Tibial nerve (tissue), 4 donors: ENCODE data around the gene SMARCAL1. TPM values are rescaled to one million over a fixed set of nuclear protein-coding genes. Genes with fewer than 3 reads are reported as not detected.

Experiments
- DNase-seq, 2 donors: peaks; one replicate each; pipeline ENCODE4 v3.0.0-alpha.2; 2019; ENCODE audit warnings: low spot score in 2 of 2
- H3K27ac ChIP-seq, 4 donors: fragments of 200-600 bp; sonication (generic) in 3 of 4; one replicate each; pipeline ENCODE4 v1.5.1; 2017 to 2019; ENCODE audit warnings: mild to moderate bottlenecking in 1 of 4
- H3K27me3 ChIP-seq, 2 donors: fragments of 200-600 bp; sonication (generic) in 1 of 2; one replicate each; pipeline versions ENCODE4 v1.5.1 to v1.6.0; 2017 to 2019
- H3K36me3 ChIP-seq, 3 donors: fragments of 200-600 bp; sonication (generic); one replicate each; pipeline ENCODE4 v1.5.1; 2018 to 2019
- H3K4me1 ChIP-seq, 4 donors: fragments of 200-600 bp; sonication (generic) in 3 of 4; one replicate each; pipeline ENCODE4 v1.5.1; 2017 to 2019
- H3K4me3 ChIP-seq, 4 donors: fragments of 200-600 bp; sonication (generic) in 3 of 4; one replicate each; pipeline ENCODE4 v1.5.1; 2017 to 2019; ENCODE audit warnings: mild to moderate bottlenecking in 1 of 4, moderate library complexity in 1 of 4
- H3K9me3 ChIP-seq, 4 donors: fragments of 200-600 bp; sonication (generic) in 3 of 4; one replicate each; pipeline ENCODE4 v1.5.1; 2017 to 2019
- CTCF ChIP-seq, 5 experiments: fragments of 200-600 bp in 3 of 5; fragments of 450-650 bp in 2 of 5; sonication (generic) in 3 of 5; IDR thresholded peaks; one replicate each; pipeline ENCODE4 v1.5.1; 2016 to 2019; ENCODE audit warnings: antibody characterized with exemption in 5 of 5, mild to moderate bottlenecking in 3 of 5, moderate library complexity in 2 of 5
- EP300 ChIP-seq, 2 donors: sonication (generic); formaldehyde crosslinking; IDR thresholded peaks; one replicate each; pipeline ENCODE4 v1.6.1; 2017; ENCODE audit warnings: antibody characterized with exemption in 2 of 2, mild to moderate bottlenecking in 1 of 2
- POLR2A ChIP-seq, 2 donors: fragments of 450-650 bp; IDR thresholded peaks; one replicate each; pipeline ENCODE4 v1.6.1; 2017; ENCODE audit warnings: antibody characterized with exemption in 2 of 2, mild to moderate bottlenecking in 2 of 2, moderate library complexity in 2 of 2
- WGBS, 2 donors: methylation state at CpG; one replicate each; pipeline ENCODE4 v1.1.5; 2018; 5-methylcytosine and 5-hydroxymethylcytosine counted together
- total RNA-seq, 4 donors: library from RNA; depleted of rRNA; stranded (reverse); fragments of >200 nt; gene quantifications; one replicate each; pipeline ENCODE4 v1.1.0, GENCODE V29; 2016

The SMARCAL1 gene
- total RNA-seq, 4 donors from 2014 or later: 11.7 to 35.5 (median 27.5) TPM

DNA sequence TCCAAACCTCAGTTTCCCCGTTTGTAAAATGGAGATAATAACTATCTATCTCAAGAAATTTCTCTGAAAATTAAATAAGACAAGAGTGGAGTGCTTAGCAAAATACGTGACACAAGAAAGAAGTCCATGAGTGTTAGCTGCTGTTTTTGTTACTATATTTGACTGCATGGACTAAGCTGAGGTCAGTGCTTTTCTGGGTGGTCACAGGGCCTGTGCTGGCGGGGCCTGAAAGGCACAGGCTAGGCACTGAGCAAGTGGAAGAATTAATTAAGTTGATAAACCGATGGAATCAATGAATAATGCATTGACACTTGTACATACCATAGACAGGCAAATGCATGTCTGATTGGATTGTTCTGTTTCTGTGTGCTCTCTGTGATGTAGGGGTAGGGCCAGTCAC, 113.7 kb downstream of the SMARCAL1 start:
- Histone ChIP-seq H3K36me3 (peaks cover 0 to 2% (median 0%) of the 10 kb centered on the region in 3 donors), H3K4me3 (no peak overlapping the region), H3K9me3 (no peaks in the 10 kb centered on the region), H3K27me3 (no peaks in the 10 kb centered on the region), H3K27ac (no peak overlapping the region), H3K4me1 (no peaks in the 10 kb centered on the region)
- TF ChIP-seq POLR2A (IDR thresholded peaks at IDR 0.05): no peak
- TF ChIP-seq CTCF (IDR thresholded peaks at IDR 0.05): no peak
- TF ChIP-seq EP300 (IDR thresholded peaks at IDR 0.05): no peak
- no peak for DNase-seq
- WGBS, 2 donors: 71 to 79% methylated on average over 4 of the region's 4 CpGs

- no peak overlapping the region for H3K27ac ChIP-seq
- no peak for DNase-seq
- no peak overlapping the region for H3K4me3 ChIP-seq
- H3K9me3 ChIP-seq: no peaks in the 10 kb centered on the region
- no peak for TF ChIP-seq CTCF (IDR thresholded peaks at IDR 0.05)
- TF ChIP-seq POLR2A (IDR thresholded peaks at IDR 0.05): no peak
- no peak for TF ChIP-seq EP300 (IDR thresholded peaks at IDR 0.05)
- H3K4me1 ChIP-seq: no peaks in the 10 kb centered on the region
- 97 to 100% methylated on average over 1 of the region's 1 CpG for WGBS, 2 donors
- no peaks in the 10 kb centered on the region for H3K36me3 ChIP-seq
- H3K27me3 ChIP-seq: no peaks in the 10 kb centered on the region
Measured at GRCh38 chr2:216526939-216527338, 114.7 kb downstream of the SMARCAL1 start.

DNA sequence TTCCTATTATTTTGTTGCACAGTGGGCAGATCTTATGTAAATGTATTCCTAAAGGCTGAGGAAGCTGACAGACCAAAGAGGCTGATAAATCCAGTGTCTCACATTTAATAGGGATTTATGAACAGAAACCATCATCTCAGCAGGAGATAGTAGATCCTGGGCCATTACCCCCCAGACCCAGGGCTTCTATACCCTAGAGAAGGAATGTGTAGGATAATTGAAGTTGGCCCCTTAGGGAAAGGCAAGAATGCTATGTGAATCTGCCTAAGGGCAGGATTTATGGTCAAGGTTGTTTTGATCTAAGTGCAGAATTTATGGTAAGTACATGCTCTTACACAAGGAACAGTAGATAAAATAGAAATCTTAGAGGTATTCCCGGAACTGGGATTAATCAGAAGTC, 115.3 kb downstream of the SMARCAL1 start:
- H3K36me3 ChIP-seq: no peaks in the 10 kb centered on the region
- H3K9me3 ChIP-seq: no peaks in the 10 kb centered on the region
- WGBS, 2 donors: 88 to 92% methylated on average over 1 of the region's 1 CpG
- no peak for TF ChIP-seq POLR2A (IDR thresholded peaks at IDR 0.05)
- TF ChIP-seq CTCF (IDR thresholded peaks at IDR 0.05): no peak
- TF ChIP-seq EP300 (IDR thresholded peaks at IDR 0.05): no peak
- DNase-seq: no peak
- no peak overlapping the region for H3K4me3 ChIP-seq
- no peaks in the 10 kb centered on the region for H3K4me1 ChIP-seq
- no peaks in the 10 kb centered on the region for H3K27me3 ChIP-seq
- no peak overlapping the region for H3K27ac ChIP-seq

DNA sequence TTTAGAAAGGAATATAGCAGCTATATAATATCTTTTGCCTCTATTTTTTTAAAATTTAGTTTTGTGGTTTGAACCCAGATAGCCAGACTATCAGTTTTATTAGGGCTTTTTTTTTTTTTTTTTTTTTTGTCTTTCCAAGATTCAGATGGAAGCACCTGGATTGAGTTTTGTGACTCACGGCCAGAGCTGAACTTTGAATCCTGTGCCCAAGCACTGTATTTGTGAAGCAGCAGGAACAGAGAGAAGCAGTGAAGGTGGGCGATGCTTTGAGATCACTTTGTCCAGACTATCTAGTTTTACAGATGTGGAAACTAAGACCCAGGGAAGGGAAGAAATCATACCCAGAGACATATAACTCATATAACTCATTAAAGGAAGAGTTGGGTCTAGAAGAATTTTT, 120.3 kb downstream of the SMARCAL1 start:
- H3K36me3 ChIP-seq: no peaks in the 10 kb centered on the region
- TF ChIP-seq POLR2A (IDR thresholded peaks at IDR 0.05) (no peak), EP300 (IDR thresholded peaks at IDR 0.05) (no peak), CTCF (IDR thresholded peaks at IDR 0.05) (no peak)
- H3K27me3 ChIP-seq: no peaks in the 10 kb centered on the region
- 81 to 84% methylated on average over 2 of the region's 2 CpGs for WGBS, 2 donors
- no peak for DNase-seq
- peak overlapping the region in 1 of 4 donors; percentile 38 for H3K27ac ChIP-seq
- no peak overlapping the region for H3K4me3 ChIP-seq
- no peaks in the 10 kb centered on the region for H3K9me3 ChIP-seq
- peaks cover 0 to 33% (median 19%) of the 10 kb centered on the region in 4 donors for H3K4me1 ChIP-seq

Other genes starting within 250 kb of the SMARCAL1 start
- not detected for gene MARCHF4, start 40.0 kb upstream of the SMARCAL1 start, total RNA-seq
- gene RPL37A, start 86.4 kb downstream of the SMARCAL1 start, total RNA-seq: 1,000 to 10,000 TPM; 1,138 to 2,228 (median 1,396) TPM
- gene IGFBP2, start 220.9 kb downstream of the SMARCAL1 start, total RNA-seq: 100 to 1,000 TPM; 125 to 337 (median 157) TPM